HG03520 (cell line): Measurements from ENCODE around the gene MAP3K2.

ENCODE experiments used
- ATAC-seq: cut with Tn5 transposase; IDR thresholded peaks from one replicate; pipeline ENCODE4 v1.9.1; 2021; ENCODE audit warnings: mild to moderate bottlenecking, moderate library complexity; ENCODE audit not compliant: unreplicated experiment

MAP3K2 gene

GRCh38 chr2:127408004-127408806 lies 20.4 kb upstream of the MAP3K2 start:
- ATAC-seq = peak; percentile 48

- ATAC-seq = peak; percentile 21
These were observed 19.9 kb upstream of the MAP3K2 start for GRCh38 chr2:127407661-127408003.

GRCh38 chr2:127407091-127407490 lies 19.3 kb upstream of the MAP3K2 start:
- ATAC-seq = no peak

- ATAC-seq = no peak
These were observed 18.7 kb upstream of the MAP3K2 start for GRCh38 chr2:127406454-127406853.

GRCh38 chr2:127405255-127405610 lies 17.5 kb upstream of the MAP3K2 start:
- no peak for ATAC-seq

- no peak for ATAC-seq
These were observed 16.9 kb upstream of the MAP3K2 start for GRCh38 chr2:127404466-127405254.

- no peak for ATAC-seq
These were observed 15.7 kb upstream of the MAP3K2 start for GRCh38 chr2:127403460-127403859.

- ATAC-seq = no peak
These were observed 14.3 kb upstream of the MAP3K2 start for GRCh38 chr2:127401757-127402695.

GRCh38 chr2:127400897-127401756 lies 13.4 kb upstream of the MAP3K2 start:
- no peak for ATAC-seq

GRCh38 chr2:127400533-127400896 lies 12.7 kb upstream of the MAP3K2 start:
- ATAC-seq = no peak

- ATAC-seq = peak; percentile 88
These were observed 10.4 kb upstream of the MAP3K2 start for GRCh38 chr2:127398239-127398590.

GRCh38 chr2:127397568-127398238 lies 9.9 kb upstream of the MAP3K2 start:
- ATAC-seq = no peak

- no peak for ATAC-seq
These were observed 6.7 kb upstream of the MAP3K2 start for GRCh38 chr2:127394492-127394891.

GRCh38 chr2:127392828-127393578 lies 5.2 kb upstream of the MAP3K2 start:
- ATAC-seq = no peak

GRCh38 chr2:127392133-127392827 lies 4.5 kb upstream of the MAP3K2 start:
- ATAC-seq = no peak

- no peak for ATAC-seq
These were observed 2.1 kb upstream of the MAP3K2 start for GRCh38 chr2:127389778-127390435.

GRCh38 chr2:127388423-127389164 lies 819 bp upstream of the MAP3K2 start:
- peak; percentile 10 for ATAC-seq
